ENCODE measurements around the gene ZNF772.

DNA sequence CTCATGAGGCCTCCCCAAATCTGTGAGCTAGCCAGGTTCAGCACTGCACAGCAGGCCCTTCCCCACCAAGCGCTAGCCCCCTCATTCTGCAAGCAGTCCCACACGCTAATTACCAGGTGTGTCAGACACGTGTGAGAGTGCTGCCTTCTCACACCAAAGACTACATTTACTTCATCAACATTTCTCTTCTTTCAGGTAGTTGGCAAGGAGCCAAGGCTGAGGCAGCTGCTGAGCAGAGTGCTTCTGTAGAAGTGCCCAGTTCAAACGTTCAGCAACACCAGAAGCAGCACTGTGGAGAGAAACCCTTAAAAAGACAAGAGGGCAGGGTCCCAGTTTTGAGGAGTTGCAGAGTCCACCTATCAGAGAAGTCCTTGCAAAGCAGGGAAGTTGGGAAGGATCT lies 28.8 kb upstream of the ZNF772 start:
- TF ChIP-seq GLIS3 (CRISPR knock-in tag; IDR thresholded peaks at IDR 0.05) (no peak), PPARA (CRISPR knock-in tag; IDR thresholded peaks at IDR 0.05; ENCODE audit: borderline replicate concordance) (no peak), ISL1 (CRISPR knock-in tag; IDR thresholded peaks at IDR 0.05) (no peak), ZFP30 (CRISPR knock-in tag; IDR thresholded peaks at IDR 0.05) (no peak), ZNF8 (CRISPR knock-in tag; IDR thresholded peaks at IDR 0.05) (no peak), ESRRG (CRISPR knock-in tag; IDR thresholded peaks at IDR 0.05) (no peak), ZNF565 (CRISPR knock-in tag; conservative IDR thresholded peaks at IDR 0.05; ENCODE audit: low read depth) (no peak), SNAI2 (CRISPR knock-in tag; IDR thresholded peaks at IDR 0.05) (no peak), ZFP3 (CRISPR knock-in tag; IDR thresholded peaks at IDR 0.05) (no peak), ZNF70 (CRISPR knock-in tag; IDR thresholded peaks at IDR 0.05) (no peak)
- TF ChIP-seq, protein P1, sequence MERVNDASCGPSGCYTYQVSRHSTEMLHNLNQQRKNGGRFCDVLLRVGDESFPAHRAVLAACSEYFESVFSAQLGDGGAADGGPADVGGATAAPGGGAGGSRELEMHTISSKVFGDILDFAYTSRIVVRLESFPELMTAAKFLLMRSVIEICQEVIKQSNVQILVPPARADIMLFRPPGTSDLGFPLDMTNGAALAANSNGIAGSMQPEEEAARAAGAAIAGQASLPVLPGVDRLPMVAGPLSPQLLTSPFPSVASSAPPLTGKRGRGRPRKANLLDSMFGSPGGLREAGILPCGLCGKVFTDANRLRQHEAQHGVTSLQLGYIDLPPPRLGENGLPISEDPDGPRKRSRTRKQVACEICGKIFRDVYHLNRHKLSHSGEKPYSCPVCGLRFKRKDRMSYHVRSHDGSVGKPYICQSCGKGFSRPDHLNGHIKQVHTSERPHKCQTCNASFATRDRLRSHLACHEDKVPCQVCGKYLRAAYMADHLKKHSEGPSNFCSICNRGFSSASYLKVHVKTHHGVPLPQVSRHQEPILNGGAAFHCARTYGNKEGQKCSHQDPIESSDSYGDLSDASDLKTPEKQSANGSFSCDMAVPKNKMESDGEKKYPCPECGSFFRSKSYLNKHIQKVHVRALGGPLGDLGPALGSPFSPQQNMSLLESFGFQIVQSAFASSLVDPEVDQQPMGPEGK (CRISPR knock-in tag; IDR thresholded peaks at IDR 0.05; ENCODE audit: borderline replicate concordance) = no peak
- TF ChIP-seq, protein P2, sequence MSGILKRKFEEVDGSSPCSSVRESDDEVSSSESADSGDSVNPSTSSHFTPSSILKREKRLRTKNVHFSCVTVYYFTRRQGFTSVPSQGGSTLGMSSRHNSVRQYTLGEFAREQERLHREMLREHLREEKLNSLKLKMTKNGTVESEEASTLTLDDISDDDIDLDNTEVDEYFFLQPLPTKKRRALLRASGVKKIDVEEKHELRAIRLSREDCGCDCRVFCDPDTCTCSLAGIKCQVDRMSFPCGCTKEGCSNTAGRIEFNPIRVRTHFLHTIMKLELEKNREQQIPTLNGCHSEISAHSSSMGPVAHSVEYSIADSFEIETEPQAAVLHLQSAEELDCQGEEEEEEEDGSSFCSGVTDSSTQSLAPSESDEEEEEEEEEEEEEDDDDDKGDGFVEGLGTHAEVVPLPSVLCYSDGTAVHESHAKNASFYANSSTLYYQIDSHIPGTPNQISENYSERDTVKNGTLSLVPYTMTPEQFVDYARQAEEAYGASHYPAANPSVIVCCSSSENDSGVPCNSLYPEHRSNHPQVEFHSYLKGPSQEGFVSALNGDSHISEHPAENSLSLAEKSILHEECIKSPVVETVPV (CRISPR knock-in tag; IDR thresholded peaks at IDR 0.05) = no peak
